ENCODE data around the gene MATN4. TPM values are rescaled to one million over a fixed set of nuclear protein-coding genes. Genes with fewer than 3 reads are reported as not detected.

The MATN4 gene
- total and polyA plus RNA-seq, 2 of the 13 experiments (the other 11 are each of a cell fraction or from before 2014, with no cell fraction given) = not detected

DNA sequence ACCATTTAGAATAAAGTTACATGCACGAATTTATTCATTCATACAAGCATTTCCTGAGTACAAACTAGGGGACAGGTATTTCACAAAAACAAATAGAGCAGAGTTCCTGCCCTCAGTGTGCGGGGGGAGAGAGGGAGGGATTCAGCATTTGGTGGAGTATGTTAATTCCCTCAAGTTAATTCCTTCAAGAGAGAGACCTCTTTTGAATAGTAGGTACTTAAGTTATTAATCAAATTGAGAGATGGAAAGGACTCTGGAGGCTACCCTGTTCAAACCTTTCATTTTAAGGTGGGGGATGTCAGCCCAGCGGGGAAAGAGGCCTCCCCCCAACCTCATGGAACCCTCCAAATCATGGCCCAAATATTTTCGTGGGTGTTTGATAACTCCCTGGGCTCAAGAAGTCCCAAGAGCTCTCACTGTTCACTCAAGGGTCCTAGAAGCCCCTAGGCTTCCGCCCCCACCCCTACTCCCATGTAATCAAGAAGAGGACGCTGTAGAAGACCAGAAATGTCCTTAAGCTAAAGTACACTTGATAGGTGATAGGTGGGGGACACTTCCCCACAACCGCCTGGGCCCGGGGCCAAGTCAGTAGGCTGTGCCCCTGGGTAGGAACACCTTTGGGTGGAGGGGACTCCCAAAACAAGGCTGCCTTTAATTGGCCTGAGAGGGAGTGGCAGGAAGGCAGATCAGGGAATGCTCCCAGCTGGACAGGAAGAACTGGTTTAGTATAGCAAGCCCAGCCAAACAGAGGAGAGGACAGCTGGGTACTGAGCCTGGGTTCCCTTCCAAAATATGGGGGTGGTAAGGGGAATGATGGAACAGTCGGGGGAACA is 37.2 kb upstream of the MATN4 start (continued):
- TF ChIP-seq, protein P1, sequence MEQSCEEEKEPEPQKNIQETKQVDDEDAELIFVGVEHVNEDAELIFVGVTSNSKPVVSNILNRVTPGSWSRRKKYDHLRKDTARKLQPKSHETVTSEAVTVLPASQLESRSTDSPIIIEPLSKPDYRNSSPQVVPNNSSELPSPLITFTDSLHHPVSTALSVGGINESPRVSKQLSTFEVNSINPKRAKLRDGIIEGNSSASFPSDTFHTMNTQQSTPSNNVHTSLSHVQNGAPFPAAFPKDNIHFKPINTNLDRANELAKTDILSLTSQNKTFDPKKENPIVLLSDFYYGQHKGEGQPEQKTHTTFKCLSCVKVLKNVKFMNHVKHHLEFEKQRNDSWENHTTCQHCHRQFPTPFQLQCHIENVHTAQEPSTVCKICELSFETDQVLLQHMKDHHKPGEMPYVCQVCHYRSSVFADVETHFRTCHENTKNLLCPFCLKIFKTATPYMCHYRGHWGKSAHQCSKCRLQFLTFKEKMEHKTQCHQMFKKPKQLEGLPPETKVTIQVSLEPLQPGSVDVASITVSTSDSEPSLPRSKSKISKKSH (CRISPR knock-in tag; IDR thresholded peaks at IDR 0.05; ENCODE audit: borderline replicate concordance) = no peak
- no peak for TF ChIP-seq KMT2A (CRISPR knock-in tag; IDR thresholded peaks at IDR 0.05)
- no peak for TF ChIP-seq ZNF761 (CRISPR knock-in tag; conservative IDR thresholded peaks at IDR 0.05)
- TF ChIP-seq ZNF747 (CRISPR knock-in tag; IDR thresholded peaks at IDR 0.05; ENCODE audit: borderline replicate concordance) = no peak
- TF ChIP-seq, protein P2, sequence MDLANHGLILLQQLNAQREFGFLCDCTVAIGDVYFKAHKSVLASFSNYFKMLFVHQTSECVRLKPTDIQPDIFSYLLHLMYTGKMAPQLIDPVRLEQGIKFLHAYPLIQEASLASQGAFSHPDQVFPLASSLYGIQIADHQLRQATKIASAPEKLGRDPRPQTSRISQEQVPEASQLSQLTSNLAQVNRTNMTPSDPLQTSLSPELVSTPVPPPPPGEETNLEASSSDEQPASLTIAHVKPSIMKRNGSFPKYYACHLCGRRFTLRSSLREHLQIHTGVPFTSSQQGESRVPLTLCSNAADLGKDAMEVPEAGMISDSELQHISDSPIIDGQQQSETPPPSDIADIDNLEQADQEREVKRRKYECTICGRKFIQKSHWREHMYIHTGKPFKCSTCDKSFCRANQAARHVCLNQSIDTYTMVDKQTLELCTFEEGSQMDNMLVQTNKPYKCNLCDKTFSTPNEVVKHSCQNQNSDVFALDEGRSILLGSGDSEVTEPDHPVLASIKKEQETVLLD (CRISPR knock-in tag; IDR thresholded peaks at IDR 0.05; ENCODE audit: low read depth) = no peak
- TF ChIP-seq FOXA1 (IDR thresholded peaks at IDR 0.05) = no peak
- peak; percentile 67 for TF ChIP-seq FOXA1 (CRISPR knock-in tag; IDR thresholded peaks at IDR 0.05)
- no peak for TF ChIP-seq MED13 (CRISPR knock-in tag; IDR thresholded peaks at IDR 0.05)
- peak; percentile 47; the same call in 1 of the 2 replicates for TF ChIP-seq NR2F6 (IDR thresholded peaks at IDR 0.05)
- TF ChIP-seq NR2F6 (CRISPR knock-in tag; IDR thresholded peaks at IDR 0.05) = peak; percentile 60
- peak; percentile 64; the same call in 1 of the 2 replicates for TF ChIP-seq ZNF792 (CRISPR knock-in tag; IDR thresholded peaks at IDR 0.05)
- TF ChIP-seq NR2F1 (CRISPR knock-in tag; IDR thresholded peaks at IDR 0.05) = no peak
- 0 out of 2 replicates have a peak, but pooled peaks have one; percentile 52 for TF ChIP-seq ZFP1 (CRISPR knock-in tag; IDR thresholded peaks at IDR 0.05)
- 0 out of 2 replicates have a peak, but pooled peaks have one; percentile 31 for TF ChIP-seq TGIF2 (CRISPR knock-in tag; IDR thresholded peaks at IDR 0.05)
- no peak for TF ChIP-seq SOX5 (CRISPR knock-in tag; IDR thresholded peaks at IDR 0.05; ENCODE audit: borderline replicate concordance)
- no peak for TF ChIP-seq ZNF879 (CRISPR knock-in tag; IDR thresholded peaks at IDR 0.05)
- TF ChIP-seq, protein P3, sequence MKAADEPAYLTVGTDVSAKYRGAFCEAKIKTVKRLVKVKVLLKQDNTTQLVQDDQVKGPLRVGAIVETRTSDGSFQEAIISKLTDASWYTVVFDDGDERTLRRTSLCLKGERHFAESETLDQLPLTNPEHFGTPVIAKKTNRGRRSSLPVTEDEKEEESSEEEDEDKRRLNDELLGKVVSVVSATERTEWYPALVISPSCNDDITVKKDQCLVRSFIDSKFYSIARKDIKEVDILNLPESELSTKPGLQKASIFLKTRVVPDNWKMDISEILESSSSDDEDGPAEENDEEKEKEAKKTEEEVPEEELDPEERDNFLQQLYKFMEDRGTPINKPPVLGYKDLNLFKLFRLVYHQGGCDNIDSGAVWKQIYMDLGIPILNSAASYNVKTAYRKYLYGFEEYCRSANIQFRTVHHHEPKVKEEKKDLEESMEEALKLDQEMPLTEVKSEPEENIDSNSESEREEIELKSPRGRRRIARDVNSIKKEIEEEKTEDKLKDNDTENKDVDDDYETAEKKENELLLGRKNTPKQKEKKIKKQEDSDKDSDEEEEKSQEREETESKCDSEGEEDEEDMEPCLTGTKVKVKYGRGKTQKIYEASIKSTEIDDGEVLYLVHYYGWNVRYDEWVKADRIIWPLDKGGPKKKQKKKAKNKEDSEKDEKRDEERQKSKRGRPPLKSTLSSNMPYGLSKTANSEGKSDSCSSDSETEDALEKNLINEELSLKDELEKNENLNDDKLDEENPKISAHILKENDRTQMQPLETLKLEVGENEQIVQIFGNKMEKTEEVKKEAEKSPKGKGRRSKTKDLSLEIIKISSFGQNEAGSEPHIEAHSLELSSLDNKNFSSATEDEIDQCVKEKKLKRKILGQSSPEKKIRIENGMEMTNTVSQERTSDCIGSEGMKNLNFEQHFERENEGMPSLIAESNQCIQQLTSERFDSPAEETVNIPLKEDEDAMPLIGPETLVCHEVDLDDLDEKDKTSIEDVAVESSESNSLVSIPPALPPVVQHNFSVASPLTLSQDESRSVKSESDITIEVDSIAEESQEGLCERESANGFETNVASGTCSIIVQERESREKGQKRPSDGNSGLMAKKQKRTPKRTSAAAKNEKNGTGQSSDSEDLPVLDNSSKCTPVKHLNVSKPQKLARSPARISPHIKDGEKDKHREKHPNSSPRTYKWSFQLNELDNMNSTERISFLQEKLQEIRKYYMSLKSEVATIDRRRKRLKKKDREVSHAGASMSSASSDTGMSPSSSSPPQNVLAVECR (CRISPR knock-in tag; IDR thresholded peaks at IDR 0.05; ENCODE audit: borderline replicate concordance) = peak; percentile 5; the same call in 1 of the 2 replicates
- no peak for TF ChIP-seq ZSCAN29 (CRISPR knock-in tag; conservative IDR thresholded peaks at IDR 0.05)
- TF ChIP-seq TP53 (CRISPR knock-in tag; conservative IDR thresholded peaks at IDR 0.05) = no peak
- no peak for TF ChIP-seq MXD4 (CRISPR knock-in tag; IDR thresholded peaks at IDR 0.05)
- TF ChIP-seq, protein P4, sequence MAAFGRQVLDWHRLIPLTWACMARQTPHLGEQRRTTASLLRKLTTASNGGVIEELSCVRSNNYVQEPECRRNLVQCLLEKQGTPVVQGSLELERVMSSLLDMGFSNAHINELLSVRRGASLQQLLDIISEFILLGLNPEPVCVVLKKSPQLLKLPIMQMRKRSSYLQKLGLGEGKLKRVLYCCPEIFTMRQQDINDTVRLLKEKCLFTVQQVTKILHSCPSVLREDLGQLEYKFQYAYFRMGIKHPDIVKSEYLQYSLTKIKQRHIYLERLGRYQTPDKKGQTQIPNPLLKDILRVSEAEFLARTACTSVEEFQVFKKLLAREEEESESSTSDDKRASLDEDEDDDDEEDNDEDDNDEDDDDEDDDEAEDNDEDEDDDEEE (CRISPR knock-in tag; IDR thresholded peaks at IDR 0.05) = peak; percentile 61; the same call in 1 of the 2 replicates
- TF ChIP-seq RNF2 (conservative IDR thresholded peaks at IDR 0.05; ENCODE audit: low read depth) = no peak
- peak; percentile 46; the same call in 1 of the 2 replicates for TF ChIP-seq HDAC1 (CRISPR knock-in tag; IDR thresholded peaks at IDR 0.05)
- no peak for TF ChIP-seq TCF12 (IDR thresholded peaks at IDR 0.05)
- no peak for TF ChIP-seq TCF12 (CRISPR knock-in tag; IDR thresholded peaks at IDR 0.05)
